Measurements from ENCODE around the gene RWDD4.

- TF ChIP-seq RFX5 (IDR thresholded peaks at IDR 0.05; ENCODE audit: low read depth, low read length) = no peak
- peak; percentile 37 for TF ChIP-seq CTCF (conservative IDR thresholded peaks at IDR 0.05; ENCODE audit: low read depth, low read length)
- TF ChIP-seq FOS (IDR thresholded peaks at IDR 0.05; ENCODE audit: low read depth, low read length) = no peak
- no peak for TF ChIP-seq POLR2A (IDR thresholded peaks at IDR 0.05; ENCODE audit: low read depth, low read length)
- peak; percentile 29 for TF ChIP-seq RAD21 (IDR thresholded peaks at IDR 0.05; ENCODE audit: low read length)
These were observed 58.7 kb downstream of the RWDD4 start for GRCh38 chr4:183600189-183600685.
